ENCODE results near the gene NOC4L.
"Not testable (repeated sequence)": the region's sequence is repeated elsewhere in the genome, so short reads cannot be mapped to it uniquely, and the experiment has no call there.

NOC4L gene

DNA sequence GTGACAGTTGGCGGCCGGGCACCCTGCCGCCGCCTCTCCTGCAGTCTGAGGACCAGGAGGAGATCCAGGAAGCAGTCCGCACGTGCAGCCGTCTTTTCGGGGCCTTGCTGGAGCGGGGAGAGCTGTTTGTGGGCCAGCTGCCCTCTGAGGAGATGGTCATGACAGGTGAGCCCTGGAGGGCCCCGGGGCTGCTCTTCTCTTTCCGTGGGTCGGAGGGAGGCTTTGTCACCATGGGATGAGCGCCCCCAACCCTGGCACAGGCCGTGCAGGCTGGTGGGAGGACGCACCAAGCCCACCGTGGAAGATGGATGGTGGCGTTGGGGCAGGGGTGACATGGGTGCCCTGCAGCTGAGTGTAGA, 532 bp downstream of the NOC4L start:
- no peak for DNase-seq

DNA sequence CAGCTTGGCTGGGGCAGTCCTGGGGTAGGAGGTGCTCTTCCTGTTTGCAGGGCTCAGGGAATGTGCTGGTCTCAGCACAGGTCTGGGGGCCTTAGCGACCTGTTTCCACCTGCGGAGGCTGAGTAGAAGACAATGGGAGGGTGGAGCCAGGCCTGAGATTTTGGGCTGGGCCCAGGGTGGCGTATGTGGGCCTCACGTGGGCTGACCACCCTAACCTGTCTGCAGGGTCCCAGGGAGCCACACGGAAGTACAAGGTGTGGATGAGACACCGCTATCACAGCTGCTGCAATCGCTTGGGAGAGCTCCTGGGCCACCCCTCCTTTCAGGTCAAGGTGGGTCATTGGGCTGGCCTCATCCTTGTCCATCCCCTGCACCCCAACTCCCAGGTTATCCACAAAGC, 1.1 kb downstream of the NOC4L start:
- DNase-seq: no peak

DNA sequence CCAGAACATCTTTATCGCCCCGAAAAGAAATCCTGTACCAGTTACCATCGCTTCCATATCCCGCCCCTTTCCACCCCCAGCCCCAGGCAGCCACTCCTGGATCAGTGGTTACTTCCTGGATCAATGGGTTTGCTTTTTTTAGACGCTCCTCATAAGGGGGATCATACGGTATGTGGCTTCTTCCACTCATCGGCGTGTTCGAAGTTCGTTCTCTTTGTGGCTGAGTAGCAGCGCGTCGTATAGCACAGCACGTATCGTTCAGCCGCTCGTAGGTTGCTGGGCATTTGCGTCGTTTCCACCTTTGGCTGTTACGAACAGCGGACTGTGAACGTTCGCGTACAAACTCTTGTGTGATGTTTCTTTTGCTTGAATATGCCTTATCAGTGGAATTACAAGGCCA, 1.8 kb downstream of the NOC4L start:
- DNase-seq: no peak

DNA sequence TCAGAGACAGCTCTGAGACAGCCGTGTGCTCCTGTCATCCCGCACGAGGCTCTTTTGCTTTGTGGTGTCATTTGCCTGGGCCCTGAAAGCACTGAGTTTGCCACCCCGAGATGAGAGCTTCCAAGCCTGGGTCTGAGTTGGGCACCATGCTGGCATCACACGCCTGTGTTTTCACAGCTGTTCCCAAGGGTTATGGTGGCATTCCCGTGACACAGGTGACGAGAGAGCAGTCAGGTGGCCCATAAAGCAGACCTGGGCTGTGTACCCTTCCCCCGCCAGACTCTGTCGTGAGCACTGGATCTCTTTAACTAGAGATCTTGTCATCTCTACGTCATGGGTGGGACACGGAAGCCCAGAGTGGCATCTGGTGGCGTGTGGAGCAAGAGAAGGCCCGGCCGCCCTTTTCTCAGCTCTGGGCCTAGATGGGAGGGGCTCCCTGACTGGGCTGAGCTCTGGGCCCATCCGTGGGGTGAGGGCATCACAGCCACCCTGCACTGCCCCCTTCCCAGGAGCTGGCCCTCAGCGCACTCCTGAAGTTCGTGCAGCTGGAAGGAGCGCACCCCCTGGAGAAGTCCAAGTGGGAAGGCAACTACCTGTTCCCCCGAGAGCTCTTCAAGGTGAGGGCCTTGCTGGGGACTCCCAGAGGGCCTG, 2.6 kb downstream of the NOC4L start:
- DNase-seq: no peak

DNA sequence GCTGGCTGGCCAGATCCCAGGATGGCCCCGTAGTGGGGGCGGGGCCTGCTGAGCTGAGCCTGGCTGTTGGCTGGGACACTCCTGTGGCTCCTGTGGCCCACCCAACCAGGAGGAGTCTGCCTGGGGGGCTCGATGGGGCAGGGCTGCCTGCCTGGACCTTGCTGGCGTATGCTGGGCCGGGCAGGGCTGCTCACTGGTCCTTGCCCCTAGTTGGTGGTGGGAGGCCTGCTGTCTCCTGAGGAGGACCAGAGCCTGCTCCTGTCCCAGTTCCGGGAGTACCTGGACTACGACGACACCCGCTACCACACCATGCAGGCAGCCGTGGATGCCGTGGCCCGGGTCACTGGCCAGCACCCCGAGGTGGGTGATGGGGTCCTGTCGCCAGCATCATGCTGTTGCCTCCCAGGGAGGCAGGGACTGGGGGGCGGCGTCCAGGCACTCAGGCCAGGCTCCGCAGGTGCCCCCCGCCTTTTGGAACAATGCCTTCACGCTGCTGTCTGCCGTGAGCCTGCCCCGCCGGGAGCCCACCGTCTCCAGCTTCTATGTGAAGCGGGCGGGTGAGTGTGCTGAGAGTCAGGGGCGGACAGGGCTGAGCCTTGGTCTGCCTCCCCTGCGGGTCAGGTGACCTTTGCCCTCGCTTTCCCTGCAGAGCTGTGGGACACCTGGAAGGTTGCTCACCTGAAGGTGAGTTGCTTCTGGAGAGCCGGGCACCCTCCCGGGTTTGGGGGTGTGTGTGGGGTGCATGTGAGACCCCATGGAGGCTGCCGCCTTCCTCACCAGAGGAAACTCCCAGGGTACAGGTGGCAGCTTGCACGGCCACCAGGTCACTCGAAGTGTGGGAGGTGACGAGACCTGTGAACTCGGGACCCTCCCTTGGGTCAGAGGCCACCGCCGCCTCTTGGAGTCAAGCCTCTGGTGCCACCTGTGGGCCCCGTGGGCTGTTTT, 3.4 kb downstream of the NOC4L start:
- DNase-seq: no peak

DNA sequence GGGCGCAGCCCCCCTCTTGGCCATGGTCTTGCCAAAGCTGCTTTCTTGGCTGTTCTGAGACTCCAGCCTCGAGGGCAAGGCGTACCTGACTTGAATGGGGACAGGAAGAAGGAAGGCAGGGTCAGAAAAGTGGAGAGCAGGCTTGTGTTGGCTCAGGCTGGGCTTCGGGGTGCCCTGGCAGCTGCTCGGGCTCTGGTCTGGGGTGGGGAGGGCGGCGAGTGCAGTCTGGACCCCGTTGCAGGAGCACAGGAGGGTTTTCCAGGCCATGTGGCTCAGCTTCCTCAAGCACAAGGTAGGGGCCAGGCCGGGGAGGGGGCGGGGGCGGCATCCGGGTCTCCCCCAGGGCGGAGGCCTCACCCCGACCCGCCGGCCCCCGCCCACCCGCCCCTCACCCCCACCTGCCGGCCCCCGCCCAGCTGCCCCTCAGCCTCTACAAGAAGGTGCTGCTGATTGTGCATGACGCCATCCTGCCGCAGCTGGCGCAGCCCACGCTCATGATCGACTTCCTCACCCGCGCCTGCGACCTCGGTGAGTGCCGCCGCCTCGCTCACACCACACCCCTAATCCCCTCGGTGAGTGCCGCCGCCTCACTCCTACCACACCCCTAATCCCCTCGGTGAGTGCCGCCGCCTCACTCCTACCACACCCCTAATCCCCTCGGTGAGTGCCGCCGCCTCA, 4.2 kb downstream of the NOC4L start:
- DNase-seq: no peak

DNA sequence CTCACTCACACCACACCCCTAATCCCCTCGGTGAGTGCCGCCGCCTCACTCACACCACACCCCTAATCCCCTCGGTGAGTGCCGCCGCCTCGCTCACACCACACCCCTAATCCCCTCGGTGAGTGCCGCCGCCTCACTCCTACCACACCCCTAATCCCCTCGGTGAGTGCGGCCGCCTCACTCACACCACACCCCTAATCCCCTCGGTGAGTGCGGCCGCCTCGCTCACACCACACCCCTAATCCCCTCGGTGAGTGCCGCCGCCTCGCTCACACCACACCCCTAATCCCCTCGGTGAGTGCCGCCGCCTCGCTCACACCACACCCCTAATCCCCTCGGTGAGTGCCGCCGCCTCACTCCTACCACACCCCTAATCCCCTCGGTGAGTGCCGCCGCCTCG, 5.3 kb downstream of the NOC4L start:
- DNase-seq: not testable (repeated sequence)

DNA sequence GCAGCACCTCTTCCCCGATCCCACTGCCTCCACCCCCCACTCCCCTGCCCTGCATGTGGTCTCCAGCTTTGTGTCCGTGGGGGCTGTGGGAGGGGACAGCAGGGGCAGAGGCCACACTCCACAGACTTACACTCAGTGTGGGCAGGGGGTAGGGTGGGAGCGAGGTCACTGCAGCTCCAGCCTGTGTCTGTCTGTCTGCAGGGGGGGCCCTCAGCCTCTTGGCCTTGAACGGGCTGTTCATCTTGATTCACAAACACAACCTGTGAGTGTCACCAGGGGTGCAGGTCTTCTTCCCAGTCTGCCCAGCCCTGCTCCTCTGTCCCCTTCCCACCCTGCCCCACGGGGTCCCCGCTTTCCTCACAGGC, 6.5 kb downstream of the NOC4L start:
- no peak for DNase-seq

DNA sequence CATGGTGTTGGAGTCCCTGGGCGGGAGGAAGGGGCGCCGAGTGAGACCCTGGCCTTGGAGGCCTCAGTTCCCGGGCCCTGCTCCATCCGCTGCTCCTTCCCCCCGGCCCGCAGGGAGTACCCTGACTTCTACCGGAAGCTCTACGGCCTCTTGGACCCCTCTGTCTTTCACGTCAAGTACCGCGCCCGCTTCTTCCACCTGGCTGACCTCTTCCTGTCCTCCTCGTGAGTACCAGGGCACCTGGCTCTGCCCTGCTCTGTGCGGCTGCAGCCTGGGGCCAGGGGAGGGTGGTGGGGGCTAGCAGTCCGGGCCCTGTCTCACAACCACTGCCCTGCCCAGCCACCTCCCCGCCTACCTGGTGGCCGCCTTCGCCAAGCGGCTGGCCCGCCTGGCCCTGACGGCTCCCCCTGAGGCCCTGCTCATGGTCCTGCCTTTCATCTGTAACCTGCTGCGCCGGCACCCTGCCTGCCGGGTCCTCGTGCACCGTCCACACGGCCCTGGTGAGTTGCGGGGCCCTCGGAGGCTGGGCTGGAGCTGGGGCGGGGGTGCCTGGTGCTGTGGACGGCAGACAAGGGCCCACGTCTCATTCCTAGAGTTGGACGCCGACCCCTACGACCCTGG, 7.0 kb downstream of the NOC4L start:
- no peak for DNase-seq

DNA sequence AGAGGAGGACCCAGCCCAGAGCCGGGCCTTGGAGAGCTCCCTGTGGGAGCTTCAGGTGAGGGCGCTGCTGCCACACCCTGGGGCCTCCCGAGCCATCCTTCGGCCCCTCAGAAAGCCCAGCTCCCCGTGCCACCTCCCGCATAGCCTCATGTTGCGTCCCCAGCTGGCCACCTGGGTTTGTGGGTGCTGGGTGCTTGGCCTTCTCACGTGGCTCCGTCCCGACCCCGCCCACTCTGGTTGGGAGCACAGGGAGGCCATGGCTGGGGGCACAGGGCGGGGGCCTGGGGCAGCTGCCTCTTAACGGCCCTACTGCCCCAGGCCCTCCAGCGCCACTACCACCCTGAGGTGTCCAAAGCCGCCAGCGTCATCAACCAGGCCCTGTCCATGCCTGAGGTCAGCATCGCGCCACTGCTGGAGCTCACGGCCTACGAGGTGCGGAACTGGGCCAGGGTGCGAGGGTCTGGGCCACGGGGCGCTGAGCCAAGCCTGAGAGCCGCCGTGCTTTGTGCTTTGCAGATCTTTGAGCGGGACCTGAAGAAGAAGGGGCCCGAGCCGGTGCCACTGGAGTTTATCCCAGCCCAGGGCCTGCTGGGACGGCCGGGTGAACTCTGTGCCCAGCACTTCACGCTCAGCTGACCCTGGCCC, 7.6 kb downstream of the NOC4L start:
- DNase-seq: no peak

DNA sequence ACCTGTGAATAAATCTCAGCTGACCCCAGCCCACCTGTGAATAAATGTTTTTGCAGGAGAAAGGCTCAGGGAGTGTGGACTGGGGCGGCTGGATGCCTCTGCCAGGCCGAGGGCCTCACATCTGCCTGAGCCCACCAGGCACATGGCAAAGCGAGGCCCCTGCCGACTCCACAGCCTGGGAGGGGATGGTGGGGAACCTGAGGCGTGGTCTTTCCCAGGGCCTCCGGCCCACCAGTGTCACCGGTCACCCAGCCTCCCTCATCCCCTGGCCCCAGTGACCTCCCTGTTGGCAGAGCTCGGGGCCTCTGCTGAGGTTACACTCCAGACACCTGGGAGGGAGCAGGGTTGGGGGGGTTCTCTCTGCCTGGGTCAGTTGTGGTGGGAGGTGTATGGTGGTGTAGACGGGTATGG, 8.2 kb downstream of the NOC4L start:
- no peak for DNase-seq

DNA sequence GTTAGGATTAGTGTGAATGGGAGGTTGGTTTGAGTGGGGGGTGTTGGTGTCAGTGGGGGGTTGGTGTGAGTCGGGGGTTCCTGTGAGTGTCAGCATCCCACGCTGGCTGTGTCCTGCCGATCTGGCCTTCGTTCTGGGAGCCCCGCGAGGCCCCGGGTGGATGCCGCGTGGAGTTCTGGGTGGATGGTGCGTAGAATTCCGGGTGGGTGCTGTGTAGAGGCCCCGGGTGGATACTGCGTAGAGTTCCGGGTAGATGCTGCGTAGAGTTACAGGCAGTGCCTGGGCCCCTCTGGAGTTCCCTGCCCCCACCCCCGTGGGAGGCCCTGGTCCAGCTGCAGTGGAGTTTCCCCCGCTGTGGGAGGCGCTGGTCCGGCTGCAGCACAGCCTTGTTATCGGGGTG, 8.7 kb downstream of the NOC4L start:
- DNase-seq: no peak

DNA sequence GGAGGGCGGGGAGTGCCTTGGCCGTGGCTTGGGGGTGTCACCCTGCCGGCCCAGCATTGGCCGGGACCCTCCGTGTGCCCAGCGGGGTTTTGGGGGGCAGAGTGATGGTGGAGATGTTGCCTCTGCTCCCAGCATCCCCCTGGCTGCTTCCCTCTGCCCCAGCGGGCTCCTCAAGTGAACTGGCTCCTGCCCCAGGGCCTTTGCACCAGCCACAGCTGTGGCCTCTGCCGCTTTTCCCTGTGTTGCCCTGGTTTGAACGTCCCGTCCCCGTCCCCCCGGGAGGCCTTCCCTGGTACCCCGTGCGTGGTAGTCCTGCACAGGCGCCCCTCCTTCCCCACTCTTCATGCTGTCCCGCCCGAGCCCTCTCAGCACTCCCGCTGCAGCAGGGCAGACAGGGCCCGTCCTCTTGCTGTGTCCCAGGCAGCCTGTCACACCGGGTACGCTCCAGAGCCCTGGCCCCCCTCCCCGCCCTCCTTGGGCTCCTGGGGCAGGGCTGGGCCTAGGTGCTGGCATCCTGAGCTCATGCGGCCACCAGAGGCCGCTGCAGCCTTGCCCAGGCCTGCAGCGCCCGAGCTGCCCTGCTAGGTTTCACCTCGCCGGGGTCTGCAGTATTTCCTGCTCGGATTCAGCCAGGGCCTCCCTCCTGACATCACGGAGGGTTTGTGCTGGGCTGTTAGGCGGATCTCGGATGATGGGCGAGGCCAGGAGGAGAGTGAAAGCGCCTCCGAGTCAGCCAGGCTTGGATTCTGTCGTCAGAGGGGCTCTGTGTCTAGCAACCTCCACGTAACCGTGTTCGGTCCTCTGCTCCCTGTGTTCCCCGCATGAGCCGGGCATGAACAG, 9.5 kb downstream of the NOC4L start:
- DNase-seq: peak; percentile 43

DNA sequence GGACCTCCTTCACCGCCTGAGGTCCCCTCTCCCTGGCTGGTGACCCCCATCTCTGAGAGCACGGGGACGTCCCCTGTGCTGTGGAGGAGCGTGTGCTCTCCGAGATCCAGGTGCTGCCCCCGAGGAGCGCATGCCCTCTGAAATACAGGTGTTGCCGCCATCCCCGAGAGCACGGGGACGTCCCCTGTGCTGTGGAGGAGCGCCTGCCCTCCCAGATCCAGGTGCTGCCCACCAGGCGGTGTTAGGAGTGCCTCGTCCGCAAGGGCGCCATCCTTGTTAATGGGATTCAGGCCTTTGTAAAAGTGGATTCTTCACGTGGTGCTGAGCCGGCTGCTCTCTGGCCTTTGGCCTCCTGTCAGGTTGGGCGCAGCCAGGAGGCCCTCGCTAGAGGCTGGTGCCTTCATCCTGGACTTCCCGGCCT, 10.1 kb downstream of the NOC4L start:
- no peak for DNase-seq

DNA sequence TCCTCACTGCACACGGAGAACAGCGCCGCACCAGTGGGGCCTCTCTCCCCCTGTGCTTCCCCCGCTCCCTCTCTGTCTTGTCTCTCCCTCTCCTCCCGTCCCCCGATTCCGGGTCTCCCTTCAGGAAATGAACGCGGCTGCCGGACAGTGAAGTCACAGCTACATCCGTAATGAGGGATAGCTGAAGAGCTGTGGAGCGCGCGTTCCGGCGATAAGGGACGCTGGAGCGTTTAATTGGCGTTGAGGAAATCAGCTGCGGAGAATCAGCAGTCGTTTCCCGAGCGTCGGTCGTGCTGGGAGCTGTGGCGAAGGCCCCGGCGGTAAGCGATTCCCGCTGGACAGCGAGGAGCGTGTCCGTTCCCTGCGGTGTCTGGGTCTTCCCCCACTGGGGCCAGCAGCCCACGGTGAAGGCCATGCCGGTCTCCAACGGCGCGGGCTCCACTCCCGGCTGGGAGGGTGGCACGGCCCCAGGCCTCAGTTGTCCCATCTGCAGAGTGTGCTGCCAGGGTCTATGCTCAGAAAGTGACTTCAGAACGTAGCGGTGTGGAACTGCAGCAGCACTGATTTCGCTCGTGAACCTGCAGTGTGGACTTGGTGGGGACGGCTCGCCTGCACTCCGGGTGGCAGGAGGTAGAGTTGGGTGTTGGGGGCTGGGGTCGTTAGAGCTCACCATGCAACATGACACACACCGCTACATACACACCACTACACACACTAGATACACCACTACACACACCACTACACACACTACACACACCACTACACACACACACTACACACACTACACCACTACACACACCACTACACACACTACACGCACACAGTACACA, 10.9 kb downstream of the NOC4L start:
- no peak for DNase-seq

DNA sequence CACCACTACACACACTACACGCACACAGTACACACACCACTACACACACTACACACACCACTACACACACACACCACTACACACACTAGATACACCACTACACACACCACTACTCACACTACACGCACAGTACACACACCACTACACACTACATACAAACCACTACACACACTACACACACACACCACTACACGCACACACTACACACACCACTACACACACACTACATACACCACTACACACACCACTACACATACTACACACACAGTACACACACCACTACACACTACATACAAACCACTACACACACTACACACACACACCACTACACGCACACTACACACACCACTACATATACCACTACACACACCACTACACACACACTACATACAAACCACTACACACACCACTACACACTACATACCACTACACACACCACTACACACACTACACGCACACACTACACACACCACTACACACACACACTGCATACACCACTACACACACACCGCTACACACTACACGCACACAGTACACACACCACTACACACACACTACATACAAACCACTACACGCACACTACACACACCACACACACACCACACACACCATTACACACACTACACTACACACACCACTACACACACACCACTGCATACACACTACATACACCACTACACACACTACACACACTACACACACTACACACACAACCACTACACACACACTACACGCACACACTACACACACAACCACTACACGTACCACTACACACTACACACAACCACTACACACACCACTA, 11.7 kb downstream of the NOC4L start:
- DNase-seq: no peak

DNA sequence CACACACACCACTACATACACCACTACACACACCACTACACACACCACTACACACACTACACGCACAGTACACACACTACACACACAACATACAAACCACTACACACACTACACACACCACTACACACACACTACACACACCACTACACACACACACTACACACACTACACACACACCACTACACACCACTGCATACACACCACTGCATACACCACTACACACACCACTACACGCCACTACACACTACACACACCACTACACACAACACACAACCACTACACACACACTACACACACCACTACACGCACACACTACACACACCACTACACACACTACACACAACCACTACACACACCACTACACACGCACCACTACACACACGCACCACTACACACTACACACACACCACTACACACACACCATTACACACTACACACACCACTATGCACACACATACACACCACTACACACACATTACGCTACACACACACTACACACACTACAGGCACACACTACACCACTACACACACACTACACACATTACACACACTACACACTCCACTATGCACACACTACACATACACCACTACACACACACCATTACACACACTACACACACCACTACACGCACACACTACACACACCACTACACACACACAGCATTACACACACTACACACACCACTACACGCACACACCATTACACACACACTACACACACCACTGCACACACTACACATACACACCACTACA, 12.5 kb downstream of the NOC4L start:
- no peak for DNase-seq

DNA sequence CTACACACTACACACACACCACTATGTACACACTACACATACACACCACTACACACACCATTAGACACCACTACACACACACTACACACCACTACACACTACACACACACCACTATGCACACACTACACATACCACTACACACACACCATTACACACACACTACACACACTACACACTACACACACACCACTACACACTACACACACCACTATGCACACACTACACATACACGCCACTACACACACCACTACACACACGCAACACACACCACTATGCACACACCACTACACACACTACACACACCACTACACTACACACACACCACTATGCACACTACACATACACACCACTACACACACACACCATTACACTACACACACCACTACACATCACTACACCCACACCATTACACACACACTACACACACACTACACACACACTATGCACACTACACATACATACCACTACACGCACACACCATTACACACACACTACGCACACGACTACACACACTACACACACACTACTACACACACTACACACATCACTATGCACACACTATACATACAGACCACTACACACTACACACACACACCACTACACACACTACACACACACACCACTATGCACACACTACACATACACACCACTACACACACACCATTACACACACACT, 13.6 kb downstream of the NOC4L start:
- DNase-seq: no peak

Data from MV-4-11 (cell line).